SKM-1 (cell line): ENCODE data around the gene NOS1AP.

Source experiments
- DNase-seq: peaks from one replicate; lab custom pipeline; 2025; ENCODE audit not compliant: unreplicated experiment; lab: John Stamatoyannopoulos, UW

Gene NOS1AP

DNA sequence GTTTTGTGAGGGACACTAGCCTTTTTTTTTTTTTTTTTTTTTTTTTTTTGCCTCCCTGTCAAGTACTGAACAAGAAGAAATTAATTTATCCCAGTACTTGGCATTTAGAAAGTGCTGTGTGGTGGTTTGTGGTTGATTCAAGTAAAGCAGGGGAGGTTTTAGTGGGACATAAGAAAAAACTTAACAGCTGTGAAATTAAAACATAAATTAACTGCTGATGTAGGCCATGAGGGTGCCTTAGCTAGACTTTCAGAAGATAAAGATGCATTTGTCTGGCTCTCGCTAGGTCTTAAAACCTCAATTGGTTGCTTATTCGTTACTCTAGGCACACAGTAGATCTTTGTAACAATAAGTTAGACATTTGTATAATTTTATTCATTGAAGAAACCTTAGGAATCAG is 254.9 kb downstream of the NOS1AP start:
- DNase-seq = no peak

DNA sequence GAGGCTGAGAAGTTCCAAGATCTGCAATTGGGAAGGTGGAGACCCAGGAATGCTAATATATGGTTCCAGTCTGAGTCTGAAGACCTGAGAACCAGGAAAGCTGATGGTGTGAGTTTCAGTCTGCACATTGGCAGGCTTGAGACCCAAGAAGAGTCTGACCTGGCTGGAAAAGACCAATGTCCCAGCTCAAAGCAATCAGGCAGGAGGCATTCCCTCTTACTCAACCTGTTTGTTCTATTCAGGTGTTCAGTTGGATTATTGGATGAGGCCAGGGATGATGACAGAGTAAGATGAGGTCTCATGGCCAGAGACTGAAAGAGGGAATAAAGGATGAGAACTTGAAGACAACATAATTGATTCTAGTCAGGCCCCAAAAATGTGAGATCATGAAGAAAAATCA is 257.1 kb downstream of the NOS1AP start:
- DNase-seq = no peak

DNA sequence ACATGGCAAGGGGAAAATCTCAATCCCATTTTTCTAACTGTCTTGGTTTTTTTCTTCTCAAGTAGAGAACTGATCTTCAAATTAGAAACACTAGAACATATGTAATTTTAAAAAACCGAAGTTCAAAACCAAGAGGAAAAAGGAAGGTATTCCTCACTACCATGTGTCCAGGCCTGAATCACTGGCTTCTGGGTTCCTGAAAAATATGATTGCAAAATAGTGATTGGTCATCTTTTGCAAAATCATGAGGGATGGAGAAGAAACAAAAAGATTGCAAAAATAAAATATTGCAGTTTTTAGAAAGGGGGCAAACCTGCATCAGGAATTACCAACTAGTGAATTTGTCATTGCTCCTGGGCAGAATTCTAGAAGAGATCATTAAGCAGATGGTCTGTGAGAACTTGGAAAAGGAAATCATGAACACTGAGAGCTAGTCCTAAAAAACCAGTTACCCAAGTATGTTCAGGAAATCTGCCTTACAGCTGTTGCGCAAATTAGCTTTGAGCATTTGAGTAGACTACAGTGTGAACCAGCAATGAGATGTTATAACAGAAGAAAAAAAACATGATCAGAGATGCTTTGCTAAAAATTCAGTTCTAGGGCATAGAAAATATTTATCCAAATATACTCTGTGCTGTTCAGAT is 257.8 kb downstream of the NOS1AP start:
- DNase-seq = peak; percentile 73

DNA sequence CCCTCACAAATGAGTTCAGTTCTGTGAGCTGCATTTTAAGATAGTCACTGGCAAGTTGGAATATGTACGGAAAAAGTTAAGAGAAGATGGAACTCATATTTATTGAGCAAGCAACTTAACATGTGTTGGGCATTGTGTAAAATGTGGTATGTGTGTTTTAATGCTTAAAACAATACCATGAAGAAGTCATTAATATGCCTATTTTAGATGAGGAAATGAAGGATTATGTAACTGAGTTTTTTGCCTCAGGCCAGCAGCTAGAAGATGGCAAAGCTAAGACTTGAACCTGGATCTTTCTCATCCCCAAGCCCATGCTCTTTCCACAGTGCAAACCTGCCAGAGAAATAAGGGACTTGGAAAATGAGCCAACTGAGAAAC is 258.3 kb downstream of the NOS1AP start:
- peak; percentile 73 for DNase-seq

DNA sequence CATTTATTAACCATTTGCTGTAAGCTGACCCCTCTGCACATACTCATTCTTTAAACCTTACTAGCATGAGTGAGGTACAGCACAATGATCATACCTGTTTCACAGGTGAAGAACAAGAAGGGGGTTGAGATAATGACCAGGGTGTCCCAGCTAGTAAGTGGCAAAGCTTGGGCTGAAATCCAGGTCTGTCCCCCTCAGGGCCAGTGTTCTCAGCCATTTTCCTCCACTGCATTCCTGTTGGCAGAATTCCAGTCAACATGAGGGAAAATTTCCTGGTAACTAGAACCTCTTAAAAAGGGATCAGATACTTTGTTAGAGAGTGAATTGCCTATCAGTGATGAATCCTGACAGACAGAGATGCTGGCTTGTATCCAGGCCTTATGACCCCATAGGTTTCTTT is 259.0 kb downstream of the NOS1AP start:
- no peak for DNase-seq

DNA sequence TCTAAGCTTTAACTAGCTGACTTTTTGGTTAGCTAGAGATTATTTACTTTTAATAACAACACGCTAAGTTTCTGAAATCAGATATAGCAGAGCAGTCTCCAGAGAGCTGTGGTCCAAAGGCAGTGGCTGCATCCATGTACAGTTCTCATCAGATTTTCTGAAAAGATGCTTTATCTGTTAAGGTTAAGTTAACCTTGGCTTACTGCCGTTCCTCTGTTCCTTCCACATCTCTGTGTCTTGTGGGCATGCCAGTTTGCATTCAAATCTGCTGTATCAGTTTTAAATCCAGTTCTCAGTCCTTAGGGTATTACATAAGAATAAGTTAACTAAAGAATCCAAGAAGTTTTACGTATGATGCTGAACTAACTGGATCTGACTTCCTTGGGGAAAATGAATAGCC is 260.3 kb downstream of the NOS1AP start:
- no peak for DNase-seq

DNA sequence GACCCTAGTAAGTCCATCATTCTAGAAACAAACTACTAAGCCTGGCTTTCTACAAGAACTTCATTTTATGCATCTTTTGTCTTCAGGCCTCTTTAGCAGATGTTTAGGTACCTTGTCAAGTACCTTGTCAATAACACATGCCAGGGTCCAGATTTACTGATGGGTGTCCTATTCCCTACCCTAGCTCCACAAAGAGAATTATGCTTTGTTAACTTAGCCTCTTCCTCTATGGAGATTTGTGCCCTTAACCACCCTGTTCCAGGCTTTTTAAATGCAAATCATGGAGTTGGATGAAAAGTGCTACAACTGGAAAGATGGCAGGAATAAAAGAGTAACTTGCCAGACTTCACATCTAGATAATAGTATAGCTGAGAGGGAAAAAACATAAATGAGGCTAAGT is 264.5 kb downstream of the NOS1AP start:
- no peak for DNase-seq

DNA sequence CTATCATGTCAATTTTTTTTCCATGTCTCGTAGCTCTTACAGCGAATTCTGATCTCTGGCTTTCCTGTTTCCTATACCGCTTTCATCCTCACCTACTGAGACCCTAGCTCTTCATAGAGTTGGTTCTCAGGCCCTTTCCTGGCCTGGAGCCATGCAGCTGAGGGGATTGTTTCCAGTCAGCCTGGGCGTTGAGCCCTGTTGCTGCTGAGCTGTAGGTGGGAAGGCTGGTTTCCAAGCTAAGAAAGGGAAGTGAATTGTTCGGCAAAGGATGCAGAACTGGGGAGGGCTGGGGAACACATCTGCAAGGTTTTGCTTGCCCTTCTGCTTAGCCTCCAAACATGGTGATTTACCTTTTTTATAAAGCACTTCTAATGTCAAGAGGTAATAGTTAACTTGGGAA is 265.6 kb downstream of the NOS1AP start:
- DNase-seq = no peak

DNA sequence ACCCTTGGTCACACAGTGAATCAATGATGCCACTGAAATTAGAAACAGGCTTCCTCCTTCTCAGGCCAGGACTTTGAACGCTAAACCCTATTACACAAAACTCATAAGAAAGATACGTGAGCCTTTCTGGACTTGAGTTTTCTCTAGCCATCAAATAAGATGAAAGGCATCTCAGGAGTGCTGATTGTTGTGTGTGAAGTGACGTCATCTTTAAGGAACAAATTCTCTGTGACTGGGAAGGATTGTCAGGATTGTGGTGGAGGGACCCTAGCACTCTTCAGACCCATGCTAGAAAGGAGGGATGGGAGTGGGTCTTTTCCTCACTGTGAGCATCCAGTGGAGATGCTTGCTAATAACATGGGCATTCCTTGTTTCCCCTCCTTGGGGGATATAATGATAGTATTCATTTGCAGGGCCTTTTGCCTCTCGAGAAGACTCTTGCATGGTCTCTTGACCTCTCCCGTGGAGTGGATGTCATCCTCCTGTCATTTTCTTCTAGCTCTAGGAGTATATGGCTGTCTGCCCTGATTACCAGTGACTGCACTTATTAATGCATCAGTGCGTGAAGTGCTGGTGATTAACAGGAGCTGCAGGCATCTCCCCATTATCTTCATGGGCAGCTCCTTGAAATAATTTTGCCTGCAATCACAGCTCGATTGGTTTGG is 267.3 kb downstream of the NOS1AP start:
- no peak for DNase-seq

DNA sequence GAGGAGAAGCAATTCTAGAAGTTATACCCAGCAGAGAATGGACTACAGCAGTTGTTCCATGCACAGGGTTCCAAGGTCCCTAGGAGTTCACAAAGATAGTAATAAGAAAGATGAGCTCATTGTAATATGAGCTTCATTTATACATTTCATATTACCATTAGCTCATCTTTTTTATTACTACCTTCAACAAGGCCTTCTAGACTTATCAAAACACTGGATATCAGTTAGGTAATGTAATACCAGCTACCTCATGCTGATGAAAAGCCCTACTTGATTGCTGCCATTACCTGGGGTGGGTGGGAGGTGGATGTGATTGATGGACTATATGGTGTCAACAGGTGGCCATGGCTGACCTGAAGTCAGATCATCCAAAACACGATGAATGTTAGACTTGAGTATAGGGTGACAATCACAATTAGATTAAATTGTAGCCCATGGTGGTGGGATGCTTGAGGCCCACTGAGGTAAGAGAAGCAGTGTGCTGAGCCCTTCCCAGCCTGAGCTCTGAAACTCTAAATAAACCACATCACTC is 273.0 kb downstream of the NOS1AP start:
- no peak for DNase-seq

DNA sequence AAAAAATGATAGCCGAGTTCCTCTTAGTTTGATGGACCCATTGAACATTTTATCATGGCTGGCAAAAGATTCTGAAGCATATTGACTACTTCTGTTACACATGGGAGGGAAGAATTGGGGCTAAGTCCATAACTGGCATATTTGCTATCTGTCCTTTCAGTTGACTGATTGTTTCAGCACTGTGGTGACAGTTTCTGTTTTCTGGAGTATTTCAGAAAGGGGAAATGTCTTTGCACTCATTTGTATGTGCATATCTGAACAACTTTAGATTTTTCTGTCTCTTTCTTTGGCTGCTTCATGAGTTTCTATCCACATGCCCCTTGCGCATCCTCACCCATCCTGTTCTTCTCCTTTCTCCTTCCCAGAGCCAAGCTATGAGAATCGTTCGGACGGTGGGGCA is 274.0 kb downstream of the NOS1AP start:
- no peak for DNase-seq

DNA sequence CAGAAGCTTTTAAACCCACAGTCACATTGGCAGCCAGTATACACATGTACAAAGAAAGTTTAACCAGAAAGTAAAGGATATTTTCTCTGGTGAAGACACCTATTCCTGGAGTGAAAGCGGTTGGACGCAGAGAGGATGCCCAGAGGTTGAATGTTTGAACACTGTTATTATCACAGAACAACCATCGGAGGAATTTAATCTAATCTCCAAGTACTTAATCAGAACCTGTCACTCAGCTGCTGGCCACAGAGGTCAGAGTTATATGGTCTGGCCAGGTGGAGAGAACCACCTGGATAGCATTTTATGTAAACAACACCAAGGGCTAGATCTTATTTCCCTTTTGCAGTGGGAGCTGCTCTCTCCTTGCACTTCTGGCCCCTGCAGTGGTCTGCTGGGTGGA is 277.8 kb downstream of the NOS1AP start:
- no peak for DNase-seq

DNA sequence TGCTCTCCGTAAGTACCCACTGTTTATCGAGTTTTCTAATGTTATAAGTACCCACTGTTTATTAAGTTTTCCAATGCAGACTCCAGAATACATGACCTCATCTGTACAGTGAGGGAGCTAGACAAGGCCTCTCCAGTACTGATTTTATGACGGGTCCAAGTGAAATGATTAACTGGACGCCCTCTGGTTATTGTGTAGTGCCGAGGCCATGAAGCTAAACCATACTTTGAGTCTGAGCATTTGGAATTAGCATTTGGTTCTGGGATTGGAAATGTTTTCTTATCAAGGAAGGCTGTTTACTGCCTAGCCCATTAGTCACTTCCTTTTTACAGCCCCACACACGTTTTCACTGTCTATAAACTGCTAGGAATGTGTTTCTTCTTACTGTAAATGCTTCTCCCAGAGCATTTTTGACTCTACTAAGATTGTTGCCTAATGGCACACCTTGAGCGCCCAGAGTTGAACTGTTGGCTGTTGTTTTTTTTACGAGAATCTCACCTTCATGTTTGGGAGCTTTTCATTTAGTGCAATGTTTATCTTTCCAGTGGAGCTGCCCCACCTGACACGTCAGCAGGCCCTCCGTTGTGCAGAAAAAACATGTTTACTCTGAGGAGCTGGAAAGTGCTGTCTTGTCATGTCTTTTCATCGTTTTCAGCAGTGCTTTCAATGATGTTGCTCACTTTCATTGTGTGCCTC is 280.3 kb downstream of the NOS1AP start:
- DNase-seq = no peak

DNA sequence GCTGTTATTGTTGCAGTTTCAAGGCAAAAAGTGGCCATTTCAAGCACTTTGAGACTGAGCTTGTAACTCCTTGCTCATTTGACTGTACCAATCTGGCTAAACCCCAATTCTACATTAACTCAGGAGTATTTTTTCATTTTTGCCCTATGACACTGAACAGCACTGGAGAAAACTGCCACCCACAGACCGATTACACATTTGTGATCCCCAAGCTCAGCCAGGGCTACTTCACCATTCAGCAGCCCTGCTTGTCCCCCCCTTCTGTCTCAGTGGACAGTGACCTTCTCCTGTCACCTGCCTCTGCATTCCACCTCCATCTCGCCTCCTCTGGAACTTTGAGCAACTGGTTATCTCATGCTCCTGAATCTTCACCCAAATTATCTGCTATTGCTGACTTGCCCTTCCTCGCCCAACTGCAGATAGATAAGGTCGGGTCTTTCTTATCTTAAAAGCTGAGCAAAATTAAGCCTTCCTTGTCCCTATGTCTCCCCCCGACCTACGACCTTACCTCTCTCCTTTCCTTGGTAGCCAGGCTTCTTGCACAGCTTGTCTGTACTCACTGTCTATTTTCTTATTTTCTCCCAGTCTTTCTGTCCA is 281.9 kb downstream of the NOS1AP start:
- no peak for DNase-seq

DNA sequence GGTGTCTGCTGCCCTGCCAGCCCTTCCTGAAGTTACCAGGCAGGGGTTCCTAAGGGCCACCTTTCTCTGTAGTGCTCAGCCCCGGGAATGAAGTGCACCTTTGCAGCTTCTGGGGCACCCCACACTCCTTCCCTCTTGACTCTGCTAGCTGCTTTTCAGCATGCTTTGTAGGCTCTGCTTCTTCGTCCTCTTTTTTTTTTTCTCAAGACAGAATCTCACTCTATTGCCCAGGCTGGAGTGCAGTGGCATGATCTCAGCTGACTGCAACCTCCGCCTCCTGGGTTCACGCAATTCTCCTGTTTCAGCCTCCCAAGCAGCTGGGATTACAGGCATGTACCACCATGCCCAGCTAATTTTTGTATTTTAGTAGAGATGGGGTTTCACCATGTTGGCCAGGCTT is 282.4 kb downstream of the NOS1AP start:
- peak; percentile 24 for DNase-seq

DNA sequence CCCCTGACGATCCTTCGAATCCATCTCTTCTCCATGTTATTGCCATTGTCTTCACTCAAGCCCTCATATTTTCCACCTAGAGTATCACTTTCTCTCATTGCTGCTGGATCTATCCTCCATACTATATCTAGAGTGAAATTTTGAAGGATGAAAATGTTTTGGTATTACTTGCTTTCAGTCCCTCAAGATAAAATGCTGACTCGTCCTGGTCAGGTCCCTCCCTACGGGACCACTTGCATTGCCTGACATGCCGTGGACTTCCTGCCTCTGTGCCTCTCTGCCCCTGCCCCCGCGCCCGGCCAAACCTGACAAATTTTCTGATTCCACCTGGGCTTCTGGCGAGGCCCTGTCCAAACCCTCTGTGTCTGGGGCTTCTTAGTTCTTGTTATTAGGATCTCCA is 283.6 kb downstream of the NOS1AP start:
- no peak for DNase-seq

DNA sequence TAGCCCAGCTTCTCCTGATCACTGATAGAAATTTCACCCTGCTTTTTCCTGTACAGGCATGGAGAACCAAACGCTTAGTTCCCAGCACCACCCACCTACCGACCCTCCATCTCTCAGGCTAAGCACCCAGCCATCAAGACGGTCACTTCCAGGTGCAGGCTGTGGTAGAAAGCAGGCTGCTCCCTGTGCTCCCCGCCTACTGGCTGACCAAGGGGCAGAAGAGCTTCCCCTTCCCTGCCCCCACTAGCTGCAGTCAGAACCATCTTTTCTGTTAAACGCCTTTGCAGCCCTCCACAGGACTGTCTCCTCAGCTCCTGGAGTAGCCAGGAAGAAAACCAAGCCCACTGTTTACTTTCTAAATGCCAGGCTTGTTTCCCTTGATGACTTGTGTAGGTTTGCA is 284.2 kb downstream of the NOS1AP start:
- DNase-seq = no peak

DNA sequence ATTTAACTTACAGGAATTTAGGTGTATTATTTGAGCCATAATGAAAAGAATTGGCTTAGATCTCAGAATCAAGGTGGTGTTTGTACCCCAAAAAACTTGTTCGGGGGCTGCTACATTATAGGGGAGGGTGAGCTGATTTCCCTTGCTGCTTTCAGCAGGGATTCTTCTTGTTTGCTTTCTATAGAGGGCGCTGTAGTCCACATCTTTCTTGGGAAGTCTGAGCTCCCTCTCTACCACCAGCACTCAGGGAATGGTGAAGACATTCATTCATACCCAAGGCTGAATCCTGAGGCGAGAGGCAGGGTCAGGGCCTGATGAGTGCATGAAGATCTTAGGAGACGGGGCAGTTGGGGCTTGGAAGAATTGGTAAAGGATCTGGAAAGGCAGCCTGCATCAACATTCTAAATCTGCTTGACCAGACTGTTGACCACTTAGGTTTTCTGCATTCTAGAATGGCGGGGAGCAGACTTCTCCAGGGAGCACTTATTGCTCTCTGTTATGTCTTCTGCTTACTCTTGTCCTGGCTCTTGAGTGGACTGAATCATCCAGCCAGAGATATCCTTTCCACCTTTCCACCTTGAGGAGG is 288.3 kb downstream of the NOS1AP start:
- peak; percentile 63 for DNase-seq

DNA sequence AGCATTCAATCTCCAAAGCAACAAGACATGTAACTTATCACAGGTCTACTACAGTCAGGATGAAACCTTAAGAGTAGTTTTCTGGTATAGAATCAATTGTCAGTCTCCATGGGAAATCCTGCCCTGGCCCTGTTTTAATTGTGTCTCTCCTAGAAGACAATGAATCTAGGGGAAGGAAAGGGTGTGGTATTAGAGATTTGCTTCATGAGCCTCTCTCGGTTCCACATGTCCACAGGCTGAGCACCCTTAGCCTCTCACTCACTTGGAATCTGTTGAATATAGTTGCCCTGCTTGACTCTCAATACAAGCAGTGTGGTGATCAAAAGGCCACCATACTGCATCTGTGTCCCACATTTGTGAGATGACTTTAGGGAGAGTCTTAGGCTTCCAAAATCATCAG is 289.4 kb downstream of the NOS1AP start:
- no peak for DNase-seq

DNA sequence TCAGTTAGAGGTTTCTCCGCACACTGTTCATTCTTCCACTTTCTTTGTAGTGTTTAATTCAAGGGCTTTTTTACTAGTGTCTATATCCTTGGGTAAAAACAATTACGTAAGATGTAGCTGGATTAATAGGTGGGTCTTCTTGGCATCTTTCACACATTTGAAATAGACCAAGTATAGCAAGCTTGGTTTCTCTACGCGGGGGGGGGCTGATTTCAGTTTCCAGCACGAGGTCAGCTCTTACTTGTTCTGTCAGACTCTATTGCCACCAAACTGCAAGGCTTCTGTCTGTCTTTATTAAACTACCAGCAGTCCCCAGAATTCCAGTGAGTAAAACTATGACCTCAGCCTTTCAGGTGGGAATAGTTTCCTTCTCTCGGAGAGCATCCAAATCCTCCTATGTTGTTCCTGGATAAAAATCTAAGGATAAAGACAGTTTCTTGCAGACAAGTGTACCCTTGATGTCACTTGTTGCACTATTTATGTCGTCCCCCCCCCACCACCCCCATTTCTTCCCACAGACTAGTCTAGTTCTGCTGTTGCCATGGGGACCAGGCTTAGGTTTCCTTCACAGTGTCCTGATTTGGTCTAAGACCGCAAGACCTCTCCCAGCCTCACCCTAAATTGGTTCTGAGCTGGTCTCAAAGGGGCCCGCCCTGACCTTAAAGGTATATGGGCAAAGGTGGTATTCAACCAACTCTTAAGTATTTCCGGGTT is 290.2 kb downstream of the NOS1AP start:
- no peak for DNase-seq
